ENCODE data around the gene RAB27A. TPM values are rescaled to one million over a fixed set of nuclear protein-coding genes. Genes with fewer than 3 reads are reported as not detected.

RAB27A gene
- total and polyA plus RNA-seq, 2 donors from 2014 or later = 10.1 to 45.8 TPM

- Histone ChIP-seq H3K9ac (ENCODE audit: low read length in 3 of 3) (no peak overlapping the region), H3K4me3 (ENCODE audit: low read length in 3 of 3) (no peak overlapping the region), H3K4me1 (ENCODE audit: control insufficient read depth in 2 of 3, insufficient read depth in 2 of 3, low read depth in 1 of 3, low read length in 3 of 3) (no peaks in the 10 kb centered on the region), H3K36me3 (ENCODE audit: control insufficient read depth in 2 of 3, insufficient read depth in 3 of 3, low read length in 3 of 3) (no peaks in the 10 kb centered on the region), H3K27me3 (ENCODE audit: control insufficient read depth, insufficient read depth, low read length) (no peaks in the 10 kb centered on the region), H3K27ac (ENCODE audit: low read depth in 2 of 2, low read length in 2 of 2) (no peak overlapping the region), H3K9me3 (ENCODE audit: control insufficient read depth in 2 of 3, insufficient read depth in 1 of 3, low read length in 3 of 3) (no peaks in the 10 kb centered on the region)
- TF ChIP-seq CTCF (IDR thresholded peaks at IDR 0.05; ENCODE audit: borderline replicate concordance, extremely low read depth, insufficient read depth) = no peak
- intact Hi-C loops (cut with DNase I) = no loop called here
- no peak for FAIRE-seq
- DNase-seq = no peak
These were observed 32.5 kb downstream of the RAB27A start for GRCh38 chr15:55257012-55257670.

DNA sequence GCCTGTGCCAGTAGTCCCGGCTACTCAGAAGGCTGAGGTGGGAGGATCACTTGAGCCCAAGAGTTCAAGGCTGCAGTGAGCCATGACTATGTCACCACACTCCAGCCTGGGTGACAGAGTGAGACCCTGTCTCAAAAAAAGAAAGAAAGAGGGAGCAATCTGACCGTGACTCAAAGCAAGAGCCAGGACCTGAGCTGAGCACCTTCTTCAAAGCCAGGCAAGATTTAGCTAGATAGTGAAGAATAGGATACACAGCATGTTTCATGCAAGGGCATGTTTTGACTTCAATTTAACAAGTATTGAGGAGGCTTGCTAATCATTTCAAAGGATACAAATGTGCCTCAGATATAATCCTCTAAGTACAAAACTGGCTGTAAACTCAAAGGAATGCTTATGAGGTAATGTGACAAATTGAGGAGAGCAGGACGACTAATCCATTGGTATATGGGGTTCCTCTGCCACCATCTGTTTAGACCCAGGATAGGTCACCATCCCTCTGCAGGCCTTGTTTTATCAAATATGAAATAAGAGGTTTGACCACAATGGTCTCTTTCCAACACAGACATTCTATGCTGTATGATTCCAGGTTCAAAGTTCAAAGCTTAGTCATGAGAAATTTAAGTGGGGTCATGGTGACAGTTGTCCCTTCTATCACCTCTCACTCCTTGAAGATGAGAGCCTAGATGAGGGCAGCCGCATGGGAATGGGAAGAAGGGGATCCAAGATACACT is 33.2 kb downstream of the RAB27A start:
- Histone ChIP-seq H3K4me1 (ENCODE audit: control insufficient read depth in 2 of 3, insufficient read depth in 2 of 3, low read depth in 1 of 3, low read length in 3 of 3) (no peaks in the 10 kb centered on the region), H3K9me3 (ENCODE audit: control insufficient read depth in 2 of 3, insufficient read depth in 1 of 3, low read length in 3 of 3) (no peaks in the 10 kb centered on the region), H3K36me3 (ENCODE audit: control insufficient read depth in 2 of 3, insufficient read depth in 3 of 3, low read length in 3 of 3) (no peaks in the 10 kb centered on the region), H3K27ac (ENCODE audit: low read depth in 2 of 2, low read length in 2 of 2) (no peak overlapping the region), H3K4me3 (ENCODE audit: low read length in 3 of 3) (no peak overlapping the region), H3K27me3 (ENCODE audit: control insufficient read depth, insufficient read depth, low read length) (no peaks in the 10 kb centered on the region), H3K9ac (ENCODE audit: low read length in 3 of 3) (no peak overlapping the region)
- DNase-seq (no peak), FAIRE-seq (no peak)
- intact Hi-C loops (cut with DNase I) = no loop called here
- TF ChIP-seq CTCF (IDR thresholded peaks at IDR 0.05; ENCODE audit: borderline replicate concordance, extremely low read depth, insufficient read depth) = no peak

GRCh38 chr15:55255714-55256113 is 33.9 kb downstream of the RAB27A start:
- Histone ChIP-seq H3K27me3 (ENCODE audit: control insufficient read depth, insufficient read depth, low read length) (no peaks in the 10 kb centered on the region), H3K36me3 (ENCODE audit: control insufficient read depth in 2 of 3, insufficient read depth in 3 of 3, low read length in 3 of 3) (no peaks in the 10 kb centered on the region), H3K9me3 (ENCODE audit: control insufficient read depth in 2 of 3, insufficient read depth in 1 of 3, low read length in 3 of 3) (no peaks in the 10 kb centered on the region), H3K9ac (ENCODE audit: low read length in 3 of 3) (no peak overlapping the region), H3K4me1 (ENCODE audit: control insufficient read depth in 2 of 3, insufficient read depth in 2 of 3, low read depth in 1 of 3, low read length in 3 of 3) (no peaks in the 10 kb centered on the region), H3K27ac (ENCODE audit: low read depth in 2 of 2, low read length in 2 of 2) (no peak overlapping the region), H3K4me3 (ENCODE audit: low read length in 3 of 3) (peak overlapping the region in 1 of 3 donors; percentile 32)
- TF ChIP-seq CTCF (IDR thresholded peaks at IDR 0.05; ENCODE audit: borderline replicate concordance, extremely low read depth, insufficient read depth) = no peak
- intact Hi-C loops (cut with DNase I) = no loop called here
- DNase-seq (no peak), FAIRE-seq (no peak)
